SH-SY5Y (cell line): ENCODE results near the gene CEACAM18.

Source experiments
- GATA2 ChIP-seq: IDR thresholded peaks from 2 replicates; pipeline ENCODE4 v1.6.1; 2011; ENCODE audit warnings: mild to moderate bottlenecking, low read depth, low read length
- GATA3 ChIP-seq: IDR thresholded peaks from 2 replicates; pipeline ENCODE4 v1.6.1; 2011; ENCODE audit warnings: low read depth, mild to moderate bottlenecking, low read length, moderate library complexity

CEACAM18 gene

GRCh38 chr19:51457351-51458013 is 20.9 kb upstream of the CEACAM18 start:
- TF ChIP-seq GATA2 = no peak
- TF ChIP-seq GATA3 = no peak

DNA sequence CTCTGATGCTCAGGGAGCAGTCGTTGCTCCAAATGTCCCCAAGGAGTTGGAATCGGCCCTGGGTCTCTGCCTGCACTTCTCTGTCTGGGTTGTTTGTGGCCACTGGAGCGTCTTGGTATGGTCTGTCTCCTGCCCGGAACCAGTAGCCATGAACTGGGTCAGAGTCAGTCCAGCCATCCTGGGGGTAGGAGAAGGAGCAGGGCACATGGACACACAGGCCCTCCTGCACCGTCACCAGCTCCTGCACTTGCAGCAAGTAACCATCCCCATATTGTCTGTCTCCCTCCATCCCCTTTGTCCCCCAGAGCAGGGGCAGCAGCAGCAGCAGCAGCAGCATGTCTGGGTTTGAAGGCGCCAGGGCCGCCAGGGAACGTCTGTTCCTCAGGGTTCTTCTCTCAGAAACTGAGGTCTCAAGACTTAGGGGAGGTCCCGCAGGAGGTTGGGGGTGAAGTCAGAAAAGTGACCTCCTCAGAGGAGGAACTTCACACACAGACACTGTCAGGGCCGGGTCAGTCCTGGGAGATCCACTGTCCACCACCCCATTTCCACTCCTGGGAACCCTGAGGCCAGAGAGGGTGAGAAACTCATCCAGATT is 20.2 kb upstream of the CEACAM18 start, which contains the start of gene SIGLEC8:
TSS of gene SIGLEC8 (minus strand) at position 404 of the 595 bp plus-strand sequence. CDS start at position 337, 67 bp downstream.
- TF ChIP-seq GATA2 (no peak), GATA3 (no peak)

DNA sequence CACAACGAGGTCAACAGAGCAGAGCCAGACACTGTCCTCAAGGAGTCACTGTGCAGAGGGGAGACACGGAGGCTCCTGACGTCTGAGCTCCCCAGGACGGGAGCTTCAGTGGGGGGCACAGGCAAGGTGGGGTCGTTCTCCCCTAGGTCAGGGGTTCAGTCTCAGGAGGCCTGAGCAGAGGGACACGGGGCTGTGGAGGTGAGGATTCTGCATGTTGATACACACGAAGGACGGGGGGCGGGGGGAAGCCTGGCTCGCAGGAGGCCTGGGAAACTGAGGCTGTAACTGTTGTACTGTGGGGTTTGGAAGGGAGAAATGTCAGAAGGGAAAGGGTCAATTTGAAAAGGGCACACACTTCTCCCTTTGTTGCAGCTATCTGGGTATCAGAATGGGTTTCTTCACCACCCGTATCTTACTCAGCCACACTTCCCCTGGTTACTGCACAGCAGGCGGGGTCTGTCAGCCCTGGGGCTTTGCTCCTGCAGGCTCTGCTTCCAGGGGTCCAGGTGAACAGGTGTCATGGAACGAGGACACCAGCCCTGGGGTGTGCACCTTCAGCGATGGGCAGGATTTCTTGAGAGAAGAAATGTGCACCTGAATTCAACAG is 19.3 kb upstream of the CEACAM18 start:
- TF ChIP-seq GATA2 = no peak
- TF ChIP-seq GATA3 = no peak

- no peak for TF ChIP-seq GATA2
- TF ChIP-seq GATA3 = no peak
Measured at GRCh38 chr19:51460164-51460992, 18.0 kb upstream of the CEACAM18 start.

GRCh38 chr19:51461723-51462161 is 16.6 kb upstream of the CEACAM18 start:
- TF ChIP-seq GATA3 = no peak

DNA sequence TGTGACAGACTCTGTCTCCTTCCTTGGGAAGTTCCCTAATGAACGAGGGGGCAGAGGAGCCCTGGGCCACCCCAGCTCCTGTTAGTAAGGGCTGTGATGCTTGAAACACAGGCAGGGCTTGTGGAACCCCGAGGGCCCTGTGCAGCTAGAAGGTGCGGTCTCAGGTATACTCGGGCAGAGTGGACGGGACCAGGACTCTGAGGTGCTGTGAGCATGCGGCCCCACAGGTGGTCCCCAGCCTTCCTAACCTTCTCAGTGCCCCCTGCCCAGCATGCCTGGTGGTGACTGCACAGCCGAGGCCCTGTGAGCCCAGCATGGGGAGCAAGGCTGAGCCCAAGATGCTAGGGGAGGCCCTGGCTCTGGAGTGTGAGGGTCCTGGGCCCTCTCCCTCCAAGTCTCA is 16.1 kb upstream of the CEACAM18 start:
- TF ChIP-seq GATA2 (no peak), GATA3 (no peak)

DNA sequence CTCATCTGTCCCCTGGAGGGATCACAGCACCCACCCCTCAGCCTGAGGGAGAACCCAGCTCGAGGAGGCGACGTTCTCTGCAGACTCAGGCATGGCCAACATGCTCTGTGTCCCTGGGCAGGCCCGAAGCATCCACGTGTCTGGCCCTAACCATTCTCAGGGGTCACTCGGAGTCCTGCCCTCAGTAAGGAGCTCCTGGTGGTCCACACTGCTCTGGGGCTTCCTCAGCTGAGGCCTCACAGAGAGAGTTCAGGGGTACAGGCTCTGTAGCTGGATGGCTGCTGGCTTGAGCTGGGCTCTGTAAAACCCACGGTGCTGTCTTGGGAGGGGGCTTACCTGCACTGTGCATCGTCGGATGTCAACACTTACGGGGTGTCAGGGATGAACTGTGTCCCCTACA is 15.7 kb upstream of the CEACAM18 start:
- no peak for TF ChIP-seq GATA3
- no peak for TF ChIP-seq GATA2

GRCh38 chr19:51466723-51467122 is 11.6 kb upstream of the CEACAM18 start:
- TF ChIP-seq GATA3 (no peak), GATA2 (no peak)

GRCh38 chr19:51467864-51468544 is 10.3 kb upstream of the CEACAM18 start:
- TF ChIP-seq GATA2 = no peak
- no peak for TF ChIP-seq GATA3

- TF ChIP-seq GATA2 (no peak), GATA3 (no peak)
Measured at GRCh38 chr19:51468545-51468920, 9.8 kb upstream of the CEACAM18 start.

DNA sequence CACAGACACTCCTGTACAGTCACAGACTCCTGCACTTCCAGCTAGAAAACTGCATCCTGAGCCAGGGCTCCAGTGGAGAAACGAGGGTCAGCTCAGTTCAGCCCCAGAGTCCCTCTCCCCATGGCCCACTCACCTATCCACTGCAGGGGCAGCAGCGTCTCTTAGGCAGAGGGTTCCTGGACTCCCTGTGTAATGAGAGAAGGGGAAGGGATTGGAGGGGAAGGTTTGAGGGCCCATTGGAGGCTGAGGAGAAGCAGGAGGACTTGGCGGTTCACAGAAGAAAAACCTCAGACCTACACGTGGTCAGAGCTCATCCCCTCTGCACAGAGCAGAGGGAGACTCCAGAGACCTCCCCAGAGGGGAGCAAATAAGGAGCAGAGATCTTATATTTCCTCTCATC is 9.2 kb upstream of the CEACAM18 start:
- TF ChIP-seq GATA3 (no peak), GATA2 (no peak)

DNA sequence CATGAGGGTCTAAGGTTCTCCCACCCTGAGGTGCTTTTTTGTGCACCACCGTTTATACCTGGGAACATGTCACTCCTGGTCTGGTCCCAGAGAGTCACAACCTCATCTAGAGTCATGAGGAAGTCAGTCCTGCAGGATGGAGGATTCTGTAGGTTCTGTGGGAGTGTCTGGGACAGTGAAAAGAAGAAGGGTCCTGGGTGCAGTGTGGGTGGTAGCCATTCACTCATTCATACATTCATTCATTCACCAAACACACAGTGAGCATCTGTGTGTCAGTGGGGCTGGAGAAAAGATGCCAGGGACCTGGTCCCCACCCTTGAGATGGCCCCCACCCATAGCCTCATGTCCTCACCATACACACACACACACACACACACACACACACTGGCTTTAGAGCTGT is 8.7 kb upstream of the CEACAM18 start:
- no peak for TF ChIP-seq GATA2
- no peak for TF ChIP-seq GATA3

DNA sequence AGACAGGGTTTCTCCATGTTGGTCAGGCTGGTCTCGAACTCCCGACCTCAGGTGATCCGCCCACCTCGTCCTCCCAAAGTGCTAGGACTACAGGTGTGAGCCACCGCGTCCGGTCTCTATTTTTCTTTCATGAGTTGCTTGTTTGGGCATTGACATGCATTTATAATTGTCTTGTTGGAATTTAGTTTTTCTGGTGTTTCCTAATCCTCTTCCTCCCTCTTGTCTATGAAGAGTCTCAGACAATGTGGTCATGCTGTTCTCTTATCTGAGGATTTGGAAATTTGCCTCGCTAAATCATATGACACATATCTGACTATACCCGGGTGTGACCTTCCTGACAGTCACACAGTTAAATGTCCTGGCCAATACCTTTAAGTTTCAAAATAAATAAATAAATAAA is 7.4 kb upstream of the CEACAM18 start:
- TF ChIP-seq GATA3 = no peak
- TF ChIP-seq GATA2 = no peak

DNA sequence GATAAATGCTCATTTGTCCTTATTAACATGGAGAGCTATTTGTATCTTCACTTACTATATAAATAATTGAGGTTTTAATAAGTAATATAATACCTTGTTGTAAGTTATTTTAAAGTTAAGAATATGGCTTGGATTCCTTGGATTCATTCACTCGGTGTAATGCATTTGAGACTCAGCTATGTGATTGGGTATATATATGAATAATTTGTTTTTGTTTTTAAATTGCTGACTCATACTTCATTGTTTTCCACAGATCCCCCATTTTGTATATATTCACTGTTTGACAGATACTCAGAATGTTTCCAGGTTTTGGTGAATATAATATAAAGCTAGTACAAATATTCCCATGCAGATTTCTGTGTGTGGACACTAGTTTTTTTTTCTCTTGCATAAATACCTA is 6.8 kb upstream of the CEACAM18 start:
- TF ChIP-seq GATA3 = no peak
- TF ChIP-seq GATA2 = no peak
